PC-3 (cell line): Measurements from ENCODE around the gene KLHL21.

Source experiments
- EZH2 ChIP-seq: fragments of 300-600 bp; sonication (generic); IDR thresholded peaks from one replicate; pipeline ENCODE4 v1.6.1; 2017; ENCODE audit warnings: antibody characterized with exemption, mild to moderate bottlenecking, low read length; ENCODE audit not compliant: unreplicated experiment
- EZH2phosphoT487 ChIP-seq: fragments of 300-600 bp; sonication (generic); IDR thresholded peaks from 2 replicates; pipeline ENCODE4 v1.6.1; 2018; ENCODE audit warnings: mild to moderate bottlenecking, antibody characterized with exemption, low read length, borderline replicate concordance

DNA sequence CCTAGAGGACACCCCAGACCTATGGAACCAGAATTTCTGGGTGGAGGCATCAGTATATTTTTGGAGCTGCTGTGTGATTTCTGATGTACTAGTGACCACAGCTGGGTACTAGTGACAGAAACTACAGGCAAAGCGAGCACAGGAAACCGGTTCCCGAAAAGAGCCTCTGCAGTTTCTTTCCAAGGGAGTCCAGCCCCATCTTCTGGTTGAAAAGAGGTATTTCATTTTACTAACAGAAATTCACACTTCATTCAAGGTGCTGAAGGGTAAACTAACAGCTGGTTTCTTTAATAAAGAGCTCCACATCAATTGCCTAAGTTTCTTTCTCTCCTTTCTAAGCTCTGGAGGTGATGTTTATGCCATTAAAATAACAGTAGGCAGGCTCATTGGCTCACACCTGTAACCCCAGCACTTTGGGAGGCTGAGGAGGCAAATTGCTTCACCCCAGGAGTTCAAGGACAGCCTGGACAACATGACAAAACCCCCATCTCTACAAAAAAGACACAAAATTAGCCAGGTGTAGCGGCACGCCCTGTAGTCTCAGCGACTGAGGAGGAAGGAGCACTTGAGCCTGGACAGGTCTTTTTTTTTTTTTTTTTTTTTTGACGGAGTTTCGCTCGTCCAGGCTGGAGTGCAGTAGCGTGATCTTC lies 44.0 kb upstream of the KLHL21 start:
- no peak for TF ChIP-seq EZH2
- no peak for TF ChIP-seq EZH2phosphoT487
